HS-5 (cell line): Measurements from ENCODE around the gene THSD7A.

ENCODE experiments used
- DNase-seq: peaks from one replicate; pipeline ENCODE4 v3.0.0-alpha.2; 2012; ENCODE audit warnings: low read depth

THSD7A gene

DNA sequence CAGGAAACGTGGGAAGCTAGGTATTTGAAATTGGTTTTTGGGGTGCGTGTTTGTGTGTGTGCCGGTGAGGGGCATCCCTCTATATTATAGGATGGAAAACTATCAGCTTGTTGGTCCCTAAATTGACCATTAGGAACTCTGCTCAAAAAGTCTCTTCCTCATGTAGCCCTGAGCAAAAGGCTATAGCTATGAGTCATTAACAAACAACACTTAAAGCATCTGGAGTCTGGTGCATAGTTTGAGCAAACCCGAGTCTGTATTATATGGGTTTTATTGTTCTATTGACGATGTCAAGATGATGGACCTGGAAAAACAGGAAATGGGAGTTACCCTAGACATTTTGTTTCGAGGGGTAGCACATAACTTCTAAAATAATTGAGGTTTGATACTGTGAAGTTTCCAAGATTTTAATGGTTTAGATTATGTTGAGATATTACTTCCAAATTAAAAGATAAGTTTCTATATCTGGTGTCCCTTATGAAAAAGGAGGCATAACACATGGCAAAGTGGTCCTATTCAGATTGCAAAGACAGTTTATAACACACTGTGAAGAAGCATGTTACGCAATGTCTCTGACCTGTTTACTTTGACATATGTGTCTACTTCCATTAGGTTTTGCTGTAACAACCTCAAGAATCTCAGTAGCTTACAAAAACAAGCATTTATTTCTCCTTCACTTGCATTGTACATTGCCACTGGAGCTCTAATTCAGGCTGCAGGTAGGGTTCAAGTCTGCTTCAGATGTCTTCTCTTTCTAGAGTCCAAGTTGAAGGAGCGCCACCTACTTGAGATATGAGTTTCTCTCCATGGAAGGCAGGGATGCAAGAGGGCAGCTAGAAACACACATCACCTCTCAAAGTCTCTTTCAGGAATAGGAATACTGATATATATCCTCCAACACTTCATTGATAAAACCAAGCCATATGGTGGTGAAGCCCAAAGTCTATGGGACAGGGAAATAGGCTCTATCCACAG is 500.6 kb downstream of the THSD7A start:
- no peak for DNase-seq

DNA sequence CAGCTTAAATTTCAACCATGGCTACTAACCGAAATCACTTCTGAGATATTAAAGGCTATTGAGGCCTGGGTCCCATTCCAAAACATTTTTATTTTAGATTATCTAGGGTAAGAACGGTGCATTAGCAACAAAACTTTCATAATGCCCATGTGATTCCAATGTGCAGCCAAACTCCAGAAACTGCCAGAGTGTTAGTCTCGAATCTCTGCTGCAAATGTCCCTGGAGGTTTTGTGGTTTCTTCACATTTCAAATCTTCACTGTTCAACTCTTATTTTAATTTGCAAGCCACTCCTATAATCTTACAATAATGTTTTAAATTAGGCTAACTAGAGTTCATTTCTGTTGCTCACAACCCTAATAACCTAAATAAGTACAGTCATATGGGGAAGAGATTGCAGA is 501.3 kb downstream of the THSD7A start:
- no peak for DNase-seq

DNA sequence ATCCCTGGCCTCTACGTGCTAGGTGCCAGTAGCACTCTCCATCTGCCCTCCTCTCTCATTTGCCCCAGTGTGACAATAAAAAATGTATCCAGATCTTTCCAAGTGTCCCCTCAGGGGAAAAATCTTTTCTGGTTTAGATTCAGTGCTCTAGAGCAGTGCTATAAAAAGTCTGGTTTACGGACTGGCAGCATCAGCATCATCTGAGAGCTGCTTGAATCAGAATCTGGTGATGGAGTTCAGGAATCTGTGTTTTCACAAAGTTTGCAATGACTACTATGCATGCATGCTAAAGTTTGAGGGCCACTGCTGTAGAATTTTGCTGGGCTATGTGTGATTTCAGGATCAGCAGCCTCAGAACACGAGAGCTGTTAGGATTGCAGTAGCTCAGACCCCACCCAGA is 501.8 kb downstream of the THSD7A start:
- no peak for DNase-seq

DNA sequence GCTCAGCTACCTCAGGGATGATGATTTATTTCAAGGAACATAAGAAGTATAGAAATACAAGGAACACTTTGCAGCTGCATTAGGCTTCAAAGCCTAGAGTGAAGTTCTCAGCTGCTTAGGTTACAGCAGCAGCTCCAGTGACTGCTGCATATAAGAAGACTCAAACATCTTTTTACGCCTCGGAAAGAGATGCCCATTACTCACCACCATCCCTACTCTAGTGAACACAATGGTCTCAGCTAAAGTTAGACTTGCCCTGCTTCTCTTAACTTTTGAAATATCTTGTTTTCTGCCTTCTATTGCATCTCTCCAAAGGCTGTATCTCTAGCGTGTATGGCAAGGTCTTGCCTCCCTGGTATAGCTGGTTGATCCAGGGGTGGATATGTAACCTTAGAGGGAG is 502.4 kb downstream of the THSD7A start:
- DNase-seq, result no peak

DNA sequence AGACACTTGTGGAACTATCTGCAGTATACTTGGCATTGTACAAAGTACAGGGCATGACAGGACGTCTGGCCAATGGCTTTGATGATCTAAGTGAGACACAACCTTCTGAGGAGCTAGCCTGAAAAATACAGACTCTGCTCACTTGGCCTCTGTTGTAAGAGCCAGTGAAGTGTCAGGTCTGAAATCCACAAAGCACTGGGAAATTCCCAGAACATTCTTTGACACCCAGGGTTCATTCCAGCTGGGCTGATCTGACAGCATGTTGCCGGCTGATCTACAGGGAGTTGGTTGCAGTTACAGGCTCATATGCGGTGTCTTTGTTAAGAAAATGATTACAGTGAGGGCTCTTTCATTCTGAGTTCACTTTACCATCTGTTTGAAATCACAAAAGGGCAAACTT is 503.7 kb downstream of the THSD7A start:
- DNase-seq, result no peak

DNA sequence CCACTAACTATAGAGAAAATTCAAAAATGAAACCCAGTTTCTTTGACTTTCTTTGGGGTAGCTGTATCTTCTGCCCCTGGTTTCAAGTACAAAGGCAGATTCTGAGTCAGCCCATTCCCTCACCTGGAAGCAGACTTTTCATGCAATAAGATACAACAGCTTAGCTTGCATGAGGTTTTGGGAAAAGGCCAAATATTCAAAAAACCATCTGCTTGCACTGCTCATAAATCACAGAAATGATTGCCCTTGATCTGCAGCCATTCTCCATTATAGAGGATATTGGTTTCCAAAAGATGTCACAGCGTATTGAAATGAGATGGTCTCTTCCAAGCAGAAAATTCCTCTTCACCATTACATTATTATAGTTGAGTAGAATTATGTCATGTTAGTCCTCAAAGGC is 504.4 kb downstream of the THSD7A start:
- no peak for DNase-seq
